ENCODE results near the gene HES1. TPM values are rescaled to one million over a fixed set of nuclear protein-coding genes. Genes with fewer than 3 reads are reported as not detected.

Gene HES1
- total and polyA plus RNA-seq, 9 of the 15 experiments (the other 6 are each of a cell fraction or from before 2014, with no cell fraction given) = 3.4 to 37.0 (median 19.3) TPM

- DNase-seq (ENCODE audit: extremely low read depth in 1 of 4, low spot score in 3 of 4) = no peak
- no peak overlapping the region for H3K4me3 ChIP-seq
- ChIA-PET CTCF (ENCODE audit: low intra/inter-chr PET ratio) (no interaction called here), POLR2A (interaction anchor here (1.0 to 1.1 kb wide), 2 partner anchors 9 to 270 kb away, joined by 3 read pairs; no protein-coding TSS in a partner anchor)
- H3K27me3 ChIP-seq (ENCODE audit: control insufficient read depth in 2 of 2, insufficient read depth in 2 of 2, low read length in 2 of 2) = no peaks in the 10 kb centered on the region
- no peaks in the 10 kb centered on the region for H3K36me3 ChIP-seq (ENCODE audit: control insufficient read depth, insufficient read depth, low read length)
- H3K9ac ChIP-seq (ENCODE audit: insufficient read depth in 1 of 2, low read depth in 2 of 2, low read length in 2 of 2) = no peak overlapping the region
- ATAC-seq = no peak
- peaks cover 20 to 44% of the 10 kb centered on the region in 2 experiments for H3K4me1 ChIP-seq (replicated peaks in 1 of 2; ENCODE audit: control insufficient read depth in 2 of 2, insufficient read depth in 2 of 2, low read length in 2 of 2)
- H3K4me2 ChIP-seq (ENCODE audit: insufficient read depth, low read length) = no peak overlapping the region
- no peaks in the 10 kb centered on the region for H3K9me3 ChIP-seq (replicated peaks; ENCODE audit: control insufficient read depth, insufficient read depth, low read depth, low read length)
- in situ Hi-C loops (cut with MboI) = no loop called here
- WGBS (ENCODE audit: insufficient coverage, low coverage, missing lambda C conversion rate) = 74% methylated on average over 5 of the region's 5 CpGs
- intact Hi-C loops (cut with micrococcal nuclease) = loop anchor here (10.0 kb wide), 2 partner anchors 398 to 492 kb away; partner anchors contain the start of genes ATP13A3 and OPA1
- no peak overlapping the region for H3K27ac ChIP-seq (ENCODE audit: extremely low read depth, low read depth, low read length)
- no peak for FAIRE-seq
- H4K20me1 ChIP-seq (replicated peaks; ENCODE audit: control insufficient read depth, insufficient read depth, low read length) = no peaks in the 10 kb centered on the region
- BruUV-seq (replicated peaks) = no TSS peak
- no peaks in the 10 kb centered on the region for H3K79me2 ChIP-seq (ENCODE audit: control insufficient read depth, insufficient read depth, low read length)
- H2AFZ ChIP-seq (ENCODE audit: low read depth, low read length) = no peak overlapping the region; the same call in 1 of the 2 replicates
- TF ChIP-seq ZFPM2 (CRISPR knock-in tag; IDR thresholded peaks at IDR 0.05) (no peak), NCOA6 (IDR thresholded peaks at IDR 0.05) (no peak), TCF7 (IDR thresholded peaks at IDR 0.05; ENCODE audit: borderline replicate concordance) (no peak), FUS (optimal IDR thresholded peaks at IDR 0.05; ENCODE audit: low read depth, low read length) (no peak), ZNF324 (CRISPR knock-in tag; IDR thresholded peaks at IDR 0.05) (no peak), CCAR2 (IDR thresholded peaks at IDR 0.05; ENCODE audit: low read depth, low read length) (no peak), POLR2G (IDR thresholded peaks at IDR 0.05; ENCODE audit: low read depth, low read length) (no peak), YY1 (IDR thresholded peaks at IDR 0.05; ENCODE audit: borderline replicate concordance in 1 of 3, control insufficient read depth in 1 of 3, extremely low read depth in 1 of 3, insufficient read depth in 3 of 3, insufficient read length in 1 of 3, insufficient replicate concordance in 2 of 3, low read depth in 1 of 3, low read length in 2 of 3) (no peak), CAMTA2 (CRISPR knock-in tag; conservative IDR thresholded peaks at IDR 0.05) (no peak), CREBBP (IDR thresholded peaks at IDR 0.05; ENCODE audit: low read depth, low read length) (no peak)
- no peaks in the 10 kb centered on the region for H3K9me1 ChIP-seq (ENCODE audit: control insufficient read depth, insufficient read depth, low read length)
Measured at GRCh38 chr3:194087280-194087679, 48.7 kb upstream of the HES1 start.
